Fibroblast of lung (primary cell): ENCODE results near the gene ZNF800.

ENCODE experiments used
- EZH2 ChIP-seq: IDR thresholded peaks from 2 replicates; pipeline ENCODE4 v1.5.1; 2012; ENCODE audit warnings: low read length, control low read depth, mild to moderate bottlenecking; ENCODE audit errors: missing control alignments
- TF ChIP-seq, protein P1 (sequence below), 2 donors: IDR thresholded peaks in 1 of 2; conservative IDR thresholded peaks in 1 of 2; 1 replicate in 1 of 2; 2 replicates in 1 of 2; pipeline ENCODE4 v1.5.1; 2011 to 2012; ENCODE audit warnings: low read length in 2 of 2, control low read depth in 1 of 2, inconsistent platforms in 1 of 2, low read depth in 1 of 2, mild to moderate bottlenecking in 1 of 2

GRCh38 chr7:127415060-127415742 lies 22.7 kb upstream of the ZNF800 start:
- TF ChIP-seq EZH2, result no peak
- TF ChIP-seq, protein P1, sequence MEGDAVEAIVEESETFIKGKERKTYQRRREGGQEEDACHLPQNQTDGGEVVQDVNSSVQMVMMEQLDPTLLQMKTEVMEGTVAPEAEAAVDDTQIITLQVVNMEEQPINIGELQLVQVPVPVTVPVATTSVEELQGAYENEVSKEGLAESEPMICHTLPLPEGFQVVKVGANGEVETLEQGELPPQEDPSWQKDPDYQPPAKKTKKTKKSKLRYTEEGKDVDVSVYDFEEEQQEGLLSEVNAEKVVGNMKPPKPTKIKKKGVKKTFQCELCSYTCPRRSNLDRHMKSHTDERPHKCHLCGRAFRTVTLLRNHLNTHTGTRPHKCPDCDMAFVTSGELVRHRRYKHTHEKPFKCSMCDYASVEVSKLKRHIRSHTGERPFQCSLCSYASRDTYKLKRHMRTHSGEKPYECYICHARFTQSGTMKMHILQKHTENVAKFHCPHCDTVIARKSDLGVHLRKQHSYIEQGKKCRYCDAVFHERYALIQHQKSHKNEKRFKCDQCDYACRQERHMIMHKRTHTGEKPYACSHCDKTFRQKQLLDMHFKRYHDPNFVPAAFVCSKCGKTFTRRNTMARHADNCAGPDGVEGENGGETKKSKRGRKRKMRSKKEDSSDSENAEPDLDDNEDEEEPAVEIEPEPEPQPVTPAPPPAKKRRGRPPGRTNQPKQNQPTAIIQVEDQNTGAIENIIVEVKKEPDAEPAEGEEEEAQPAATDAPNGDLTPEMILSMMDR (conservative IDR thresholded peaks at IDR 0.05 in 1 of 2, IDR thresholded peaks at IDR 0.05 in 1 of 2; ENCODE audit: low read depth in 1 of 2, low read length in 2 of 2), result no peak
